Esophagus (tissue), 2 donors: Measurements from ENCODE around the gene MAP2K7. TPM values are rescaled to one million over a fixed set of nuclear protein-coding genes. Genes with fewer than 3 reads are reported as not detected.
"Not testable (repeated sequence)": the region's sequence is repeated elsewhere in the genome, so short reads cannot be mapped to it uniquely, and the experiment has no call there.

Experiments used
- H3K27ac ChIP-seq, 2 donors: one replicate each; pipeline ENCODE4 v1.5.1; 2013; ENCODE audit warnings: low read depth in 2 of 2, mild to moderate bottlenecking in 2 of 2, inconsistent platforms in 1 of 2, low read length in 1 of 2, moderate library complexity in 1 of 2
- H3K27me3 ChIP-seq, 2 donors: one replicate each; pipeline ENCODE4 v1.6.1; 2013; ENCODE audit warnings: low read length in 2 of 2, control low read depth in 1 of 2, mild to moderate bottlenecking in 1 of 2; ENCODE audit not compliant: insufficient read depth in 2 of 2, control insufficient read depth in 1 of 2
- H3K36me3 ChIP-seq, 2 donors: one replicate each; pipeline ENCODE4 v1.6.1; 2013; ENCODE audit warnings: low read length in 1 of 2; ENCODE audit not compliant: control insufficient read depth in 2 of 2, insufficient read depth in 2 of 2
- H3K4me1 ChIP-seq, 2 donors: one replicate each; pipeline ENCODE4 v1.6.1; 2013; ENCODE audit warnings: low read length in 1 of 2; ENCODE audit not compliant: control insufficient read depth in 2 of 2, insufficient read depth in 2 of 2
- H3K4me3 ChIP-seq, 2 donors: one replicate each; pipeline ENCODE4 v1.5.1; 2013; ENCODE audit warnings: low read length in 2 of 2, mild to moderate bottlenecking in 2 of 2, low read depth in 1 of 2, moderate library complexity in 1 of 2
- H3K9me3 ChIP-seq, 2 donors: one replicate each; pipeline ENCODE4 v1.6.1; 2013; ENCODE audit warnings: mild to moderate bottlenecking in 2 of 2, low read depth in 1 of 2, low read length in 1 of 2, moderate library complexity in 1 of 2; ENCODE audit not compliant: control insufficient read depth in 2 of 2, insufficient read depth in 1 of 2
- WGBS, 2 donors: extraction: QIAGEN DNeasy Blood & Tissue Kit; methylation state at CpG; one replicate each; pipeline ENCODE4 v1.1.7; 2013; 5-methylcytosine and 5-hydroxymethylcytosine counted together
- polyA plus RNA-seq, 2 donors: library from polyadenylated mRNA; stranded (reverse); fragments of 200-250 nt; gene quantifications; one replicate each; pipeline ENCODE4 v1.2.3, GENCODE V29; 2013
- donor health status: healthy with polysubstance abuse.
- donor health status: Bipolar disorder and iron deficiency.

MAP2K7 gene
- polyA plus RNA-seq, 2 donors, result 12.8 to 35.1 TPM

GRCh38 chr19:7883796-7884570 lies 19.7 kb upstream of the MAP2K7 start:
- Histone ChIP-seq H3K27ac (no peak overlapping the region), H3K27me3 (no peaks in the 10 kb centered on the region), H3K4me3 (no peak overlapping the region), H3K4me1 (peaks cover 0 to 2% of the 10 kb centered on the region in 2 donors), H3K36me3 (no peaks in the 10 kb centered on the region), H3K9me3 (no peaks in the 10 kb centered on the region)
- 69 to 83% methylated on average over 2 of the region's 2 CpGs for WGBS, 2 donors

- Histone ChIP-seq H3K4me1 (peaks cover 0 to 3% of the 10 kb centered on the region in 2 donors), H3K27ac (no peak overlapping the region), H3K27me3 (no peaks in the 10 kb centered on the region), H3K36me3 (no peaks in the 10 kb centered on the region), H3K4me3 (no peak overlapping the region), H3K9me3 (no peaks in the 10 kb centered on the region)
- WGBS, 2 donors, result 86 to 89% methylated on average over 8 of the region's 8 CpGs
Measured at GRCh38 chr19:7885818-7886217, 17.9 kb upstream of the MAP2K7 start.

- Histone ChIP-seq H3K27me3 (no peaks in the 10 kb centered on the region), H3K4me1 (peaks cover 0 to 3% of the 10 kb centered on the region in 2 donors), H3K9me3 (no peaks in the 10 kb centered on the region), H3K27ac (no peak overlapping the region), H3K4me3 (peak overlapping the region in 1 of 2 donors; percentile 65), H3K36me3 (no peaks in the 10 kb centered on the region)
- WGBS, 2 donors, result 79 to 88% methylated on average over 16 of the region's 16 CpGs
Measured at GRCh38 chr19:7887408-7888144, 16.1 kb upstream of the MAP2K7 start.

- Histone ChIP-seq H3K27me3 (no peaks in the 10 kb centered on the region), H3K27ac (peak within 1 kb of the TSS in 1 of 2 donors; percentile 58)
Measured at GRCh38 chr19:7888145-7888825, 15.4 kb upstream of the MAP2K7 start, which contains the start of gene LRRC8E. Gene LRRC8E (plus strand): TSS chr19:7888510. CDS start chr19:7895604, 7,094 bp downstream.

GRCh38 chr19:7888826-7889217 lies 14.9 kb upstream of the MAP2K7 start:
- peak overlapping the region in 1 of 2 donors; percentile 58 for H3K27ac ChIP-seq
- 62 to 74% methylated on average over 8 of the region's 8 CpGs for WGBS, 2 donors
- no peaks in the 10 kb centered on the region for H3K27me3 ChIP-seq

More at GRCh38 chr19:7888145-7888825, 15.4 kb upstream of the MAP2K7 start, which contains the start of gene LRRC8E:
- H3K9me3 ChIP-seq, result no peaks in the 10 kb centered on the region
- 8 to 9% methylated on average over 42 to 53 of the region's 53 CpGs for WGBS, 2 donors
- H3K4me3 ChIP-seq, result peak within 1 kb of the TSS; percentile 56 to 65
- H3K36me3 ChIP-seq, result no peaks in the 10 kb centered on the region
- H3K4me1 ChIP-seq, result peaks cover 0 to 3% of the 10 kb centered on the region in 2 donors

GRCh38 chr19:7893362-7894101 lies 10.1 kb upstream of the MAP2K7 start:
- H3K4me1 ChIP-seq, result peaks cover 0 to 12% of the 10 kb centered on the region in 2 donors
- not testable (repeated sequence) for H3K27me3 ChIP-seq, H3K9me3 ChIP-seq, H3K36me3 ChIP-seq, H3K27ac ChIP-seq, H3K4me3 ChIP-seq
- WGBS, 2 donors, result 85 to 86% methylated on average over 18 of the region's 18 CpGs

More at GRCh38 chr19:7888826-7889217, 14.9 kb upstream of the MAP2K7 start:
- Histone ChIP-seq H3K9me3 (no peaks in the 10 kb centered on the region), H3K36me3 (no peaks in the 10 kb centered on the region), H3K4me3 (peak overlapping the region; percentile 56 to 65), H3K4me1 (peaks cover 0 to 3% of the 10 kb centered on the region in 2 donors)

- no peaks in the 10 kb centered on the region for H3K27me3 ChIP-seq
- 39 to 40% methylated on average over 18 of the region's 18 CpGs for WGBS, 2 donors
Measured at GRCh38 chr19:7894612-7895309, 8.9 kb upstream of the MAP2K7 start.

GRCh38 chr19:7895565-7895964 lies 8.1 kb upstream of the MAP2K7 start:
- Histone ChIP-seq H3K36me3 (peaks cover 0 to 3% of the 10 kb centered on the region in 2 donors), H3K27me3 (no peaks in the 10 kb centered on the region), H3K27ac (no peak overlapping the region), H3K4me1 (peaks cover 4 to 20% of the 10 kb centered on the region in 2 donors), H3K4me3 (no peak overlapping the region), H3K9me3 (no peaks in the 10 kb centered on the region)
- WGBS, 2 donors, result 85 to 90% methylated on average over 13 of the region's 13 CpGs

More at GRCh38 chr19:7894612-7895309, 8.9 kb upstream of the MAP2K7 start:
- peak overlapping the region in 1 of 2 donors; percentile 58 for H3K27ac ChIP-seq
- H3K4me1 ChIP-seq, result peaks cover 0 to 12% of the 10 kb centered on the region in 2 donors
- H3K9me3 ChIP-seq, result no peaks in the 10 kb centered on the region
- H3K36me3 ChIP-seq, result no peaks in the 10 kb centered on the region
- peak overlapping the region in 1 of 2 donors; percentile 11 for H3K4me3 ChIP-seq
